Measurements from ENCODE around the gene COL11A1. TPM values are rescaled to one million over a fixed set of nuclear protein-coding genes. Genes with fewer than 3 reads are reported as not detected.

The COL11A1 gene
- total RNA-seq, result 0.22 and 0.79 TPM in 2 replicates

DNA sequence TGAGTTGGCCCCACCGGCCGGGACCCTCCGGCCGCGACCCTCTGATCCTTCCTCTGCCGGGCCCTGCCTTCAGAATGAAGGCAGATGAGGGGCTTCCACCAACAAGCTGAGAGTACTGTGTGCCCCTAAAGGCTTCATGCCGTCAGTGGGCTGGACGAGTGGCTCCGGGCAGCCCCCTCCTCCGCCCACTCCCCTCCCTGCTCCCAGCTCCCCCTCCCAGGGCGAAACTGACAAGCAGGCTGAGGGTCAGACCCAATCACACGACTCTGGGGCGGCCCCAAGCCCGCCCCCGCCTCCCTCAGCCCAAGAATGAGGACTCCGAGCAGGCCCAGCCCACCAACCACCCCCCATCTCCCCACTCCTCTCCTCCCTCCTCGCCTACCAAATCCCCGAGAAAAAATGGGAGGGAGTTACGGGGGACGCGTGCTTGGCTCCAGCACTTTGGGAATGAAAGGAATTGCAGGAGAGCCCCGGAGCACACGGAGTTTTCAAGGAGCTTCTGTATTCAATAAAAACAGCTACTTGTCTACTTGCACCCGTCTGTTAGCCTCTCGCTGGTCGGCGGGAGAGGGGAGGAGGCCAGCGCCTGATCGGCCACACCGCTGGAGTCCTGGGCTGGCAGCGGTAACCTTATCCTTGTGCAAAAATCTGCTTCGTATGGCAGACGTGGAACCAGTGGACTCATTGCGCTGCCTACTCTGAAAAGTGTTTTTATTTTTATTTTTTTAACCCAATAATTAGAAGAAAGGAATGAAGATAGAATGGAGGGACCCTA lies at the start of gene COL11A1:
TSS of gene COL11A1 (minus strand) at position 147 of the 775 bp plus-strand sequence. CDS start 344 bp downstream, outside the sequence.

Data from placental epithelial cell (primary cell).